Right ventricle myocardium inferior (tissue), 1 donor: ENCODE data around the gene LRRC4C. TPM values are rescaled to one million over a fixed set of nuclear protein-coding genes. Genes with fewer than 3 reads are reported as not detected.

ENCODE experiments used
- ATAC-seq: fragments of 200-7000 bp; cut with Tn5 transposase; one replicate; pipeline ENCODE4 v1.9.1; 2020; ENCODE audit warnings: mild to moderate bottlenecking, moderate library complexity
- DNase-seq: peaks from one replicate; pipeline ENCODE4 v3.0.0; 2021; ENCODE audit errors: missing footprints
- intact Hi-C: fragments of 100-400 bp; cut with DNase I; formaldehyde crosslinking; loops from one replicate; pipeline ENCODE4 v1.11.0; 2022
- total RNA-seq: library from RNA; stranded (reverse); fragmentation: NEBNext Ultra II Directional; extraction: Animal tissue kit (Norgen Biotek cat#: 25700); gene quantifications from one replicate; pipeline ENCODE4 v1.2.1, GENCODE V29; 2021
- donor health status: DM: no; HTN: yes; CAD: no; lungs with severe emphysema.

LRRC4C gene
- total RNA-seq, 1 donor from 2014 or later = 1.0 TPM

- intact Hi-C loops = no loop called here
- ATAC-seq (no peak), DNase-seq (no peak)
These were observed 942.3 kb downstream of the LRRC4C start for GRCh38 chr11:40517122-40517521.

- no peak for DNase-seq
- intact Hi-C loops = no loop called here
- no peak for ATAC-seq
These were observed 945.3 kb downstream of the LRRC4C start for GRCh38 chr11:40514124-40514523.

- ATAC-seq (no peak), DNase-seq (no peak)
- intact Hi-C loops = no loop called here
These were observed 946.2 kb downstream of the LRRC4C start for GRCh38 chr11:40513281-40513680.

- ATAC-seq (no peak), DNase-seq (no peak)
- intact Hi-C loops = no loop called here
These were observed 951.1 kb downstream of the LRRC4C start for GRCh38 chr11:40508303-40508702.

GRCh38 chr11:40506226-40506625 is 953.2 kb downstream of the LRRC4C start:
- no peak for DNase-seq
- ATAC-seq = no peak
- intact Hi-C loops = no loop called here

GRCh38 chr11:40491341-40491740 is 968.1 kb downstream of the LRRC4C start:
- no peak for ATAC-seq
- no peak for DNase-seq
- intact Hi-C loops = no loop called here

GRCh38 chr11:40467771-40468170 is 991.7 kb downstream of the LRRC4C start:
- no peak for ATAC-seq
- no peak for DNase-seq
- intact Hi-C loops = no loop called here

- intact Hi-C loops = no loop called here
- DNase-seq (no peak), ATAC-seq (no peak)
These were observed 1014.1 kb downstream of the LRRC4C start for GRCh38 chr11:40445391-40445790.

- intact Hi-C loops = no loop called here
- DNase-seq = no peak
- no peak for ATAC-seq
These were observed 1015.3 kb downstream of the LRRC4C start for GRCh38 chr11:40444151-40444550.

- DNase-seq = no peak
- ATAC-seq = no peak
- intact Hi-C loops = no loop called here
These were observed 1024.1 kb downstream of the LRRC4C start for GRCh38 chr11:40435344-40435743.

GRCh38 chr11:40434926-40435325 is 1024.5 kb downstream of the LRRC4C start:
- intact Hi-C loops = no loop called here
- no peak for DNase-seq
- no peak for ATAC-seq

- no peak for ATAC-seq
- intact Hi-C loops = no loop called here
- no peak for DNase-seq
These were observed 1027.1 kb downstream of the LRRC4C start for GRCh38 chr11:40432358-40432757.

- intact Hi-C loops = no loop called here
- DNase-seq = no peak
- no peak for ATAC-seq
These were observed 1034.3 kb downstream of the LRRC4C start for GRCh38 chr11:40425168-40425567.

GRCh38 chr11:40421208-40421981 is 1038.1 kb downstream of the LRRC4C start:
- ATAC-seq = no peak
- intact Hi-C loops = no loop called here
- no peak for DNase-seq

- no peak for ATAC-seq
- DNase-seq = no peak
- intact Hi-C loops = no loop called here
These were observed 1041.8 kb downstream of the LRRC4C start for GRCh38 chr11:40417627-40418026.

- intact Hi-C loops = no loop called here
These were observed 1052.1 kb downstream of the LRRC4C start for GRCh38 chr11:40407355-40407754.

GRCh38 chr11:40405614-40406013 is 1053.8 kb downstream of the LRRC4C start:
- ATAC-seq = no peak
- intact Hi-C loops = no loop called here
- DNase-seq = no peak

More at GRCh38 chr11:40407355-40407754, 1052.1 kb downstream of the LRRC4C start:
- no peak for DNase-seq
- no peak for ATAC-seq

- ATAC-seq = no peak
- intact Hi-C loops = no loop called here
- DNase-seq = no peak
These were observed 1056.1 kb downstream of the LRRC4C start for GRCh38 chr11:40403321-40403720.

- no peak for ATAC-seq
- DNase-seq = no peak
- intact Hi-C loops = no loop called here
These were observed 1058.2 kb downstream of the LRRC4C start for GRCh38 chr11:40401132-40401853.

GRCh38 chr11:40397141-40397540 is 1062.3 kb downstream of the LRRC4C start:
- intact Hi-C loops = no loop called here
- no peak for DNase-seq
- no peak for ATAC-seq
